D721Med (cell line): Measurements from ENCODE around the gene ACOT7.

Source experiments
- DNase-seq: peaks from one replicate; pipeline ENCODE4 v3.0.0; 2011; ENCODE audit warnings: low spot score; ENCODE audit not compliant: insufficient read length
- FAIRE-seq: peaks from 2 replicates; lab custom pipeline; 2011; peaks lifted over from hg19 to GRCh38; lab: Jason Lieb, UNC
- TF ChIP-seq, protein P1 (sequence below): IDR thresholded peaks from 2 replicates; pipeline ENCODE4 v1.5.1; 2012; ENCODE audit warnings: mild to moderate bottlenecking, control low read depth; ENCODE audit not compliant: insufficient read depth; ENCODE audit errors: missing control alignments

Gene ACOT7

DNA sequence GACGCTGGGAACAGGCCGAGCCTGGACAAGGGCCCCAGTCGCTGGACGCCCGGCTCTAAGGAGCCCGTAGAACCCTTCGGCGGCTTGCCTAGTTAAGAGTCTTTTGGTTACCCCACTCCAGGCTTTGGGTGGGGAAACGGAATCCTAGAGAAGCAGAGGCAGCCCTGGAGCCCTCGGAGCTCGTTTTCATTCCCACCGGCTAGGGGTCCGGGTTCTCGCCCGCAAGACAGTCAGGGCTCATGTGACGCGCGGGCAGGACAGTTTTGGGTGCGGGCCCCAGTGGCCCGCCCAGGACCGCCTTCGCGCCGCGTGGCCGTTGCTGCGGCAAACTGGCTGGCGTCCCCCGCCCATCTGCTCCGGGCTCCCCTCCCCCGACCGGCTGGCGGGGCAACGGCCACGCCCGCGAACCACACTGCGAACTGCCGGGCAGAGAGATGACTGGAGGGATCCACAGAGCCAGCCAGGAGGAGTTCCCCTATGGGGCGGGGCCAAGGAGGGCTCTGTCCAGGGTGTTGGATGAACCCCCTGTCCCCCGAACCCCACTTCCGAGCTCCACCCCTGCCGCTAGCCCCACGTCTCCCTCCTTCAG, 27.0 kb upstream of the ACOT7 start:
- TF ChIP-seq, protein P1, sequence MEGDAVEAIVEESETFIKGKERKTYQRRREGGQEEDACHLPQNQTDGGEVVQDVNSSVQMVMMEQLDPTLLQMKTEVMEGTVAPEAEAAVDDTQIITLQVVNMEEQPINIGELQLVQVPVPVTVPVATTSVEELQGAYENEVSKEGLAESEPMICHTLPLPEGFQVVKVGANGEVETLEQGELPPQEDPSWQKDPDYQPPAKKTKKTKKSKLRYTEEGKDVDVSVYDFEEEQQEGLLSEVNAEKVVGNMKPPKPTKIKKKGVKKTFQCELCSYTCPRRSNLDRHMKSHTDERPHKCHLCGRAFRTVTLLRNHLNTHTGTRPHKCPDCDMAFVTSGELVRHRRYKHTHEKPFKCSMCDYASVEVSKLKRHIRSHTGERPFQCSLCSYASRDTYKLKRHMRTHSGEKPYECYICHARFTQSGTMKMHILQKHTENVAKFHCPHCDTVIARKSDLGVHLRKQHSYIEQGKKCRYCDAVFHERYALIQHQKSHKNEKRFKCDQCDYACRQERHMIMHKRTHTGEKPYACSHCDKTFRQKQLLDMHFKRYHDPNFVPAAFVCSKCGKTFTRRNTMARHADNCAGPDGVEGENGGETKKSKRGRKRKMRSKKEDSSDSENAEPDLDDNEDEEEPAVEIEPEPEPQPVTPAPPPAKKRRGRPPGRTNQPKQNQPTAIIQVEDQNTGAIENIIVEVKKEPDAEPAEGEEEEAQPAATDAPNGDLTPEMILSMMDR: no peak
- FAIRE-seq (no peak), DNase-seq (no peak)

DNA sequence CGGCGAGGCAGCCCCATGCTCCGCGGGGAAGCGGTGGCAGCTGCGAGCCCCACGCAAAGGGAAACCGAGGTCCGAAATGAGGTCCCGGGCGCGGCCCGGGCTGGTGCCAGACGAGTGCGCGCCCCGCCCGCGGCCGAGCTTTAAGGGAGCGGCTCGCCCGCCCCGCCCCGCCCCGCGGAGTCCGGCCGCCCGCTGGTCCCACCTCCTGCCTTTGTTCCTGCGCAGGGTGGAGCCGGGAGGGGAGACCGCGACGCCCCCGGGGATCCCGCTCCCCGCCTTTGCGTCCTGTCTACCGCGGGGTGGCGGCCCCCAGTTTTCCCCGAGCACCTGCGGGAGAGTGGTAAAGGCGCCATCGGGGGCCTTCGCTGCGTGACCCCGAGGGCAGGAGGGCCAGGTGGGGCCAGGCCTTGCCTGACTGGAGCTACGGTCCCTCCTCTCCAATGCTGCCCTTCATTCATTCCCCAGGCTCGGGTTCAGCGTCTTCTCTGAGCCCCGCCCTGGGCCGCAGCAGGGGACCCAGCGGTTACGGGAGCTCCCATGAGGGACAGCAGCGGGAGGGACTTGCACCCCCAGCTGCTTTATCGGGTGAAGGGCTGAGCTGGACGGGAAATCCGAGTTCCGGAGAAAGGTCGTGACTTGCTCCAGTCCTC, 26.4 kb upstream of the ACOT7 start, which contains the start of gene HES2:
HES2 (minus strand) TSS at position 116 of the 650 bp plus-strand sequence; CDS start at position 17, 99 bp downstream.
- DNase-seq: no peak
- no peak for FAIRE-seq
- TF ChIP-seq, protein P1: no peak

DNA sequence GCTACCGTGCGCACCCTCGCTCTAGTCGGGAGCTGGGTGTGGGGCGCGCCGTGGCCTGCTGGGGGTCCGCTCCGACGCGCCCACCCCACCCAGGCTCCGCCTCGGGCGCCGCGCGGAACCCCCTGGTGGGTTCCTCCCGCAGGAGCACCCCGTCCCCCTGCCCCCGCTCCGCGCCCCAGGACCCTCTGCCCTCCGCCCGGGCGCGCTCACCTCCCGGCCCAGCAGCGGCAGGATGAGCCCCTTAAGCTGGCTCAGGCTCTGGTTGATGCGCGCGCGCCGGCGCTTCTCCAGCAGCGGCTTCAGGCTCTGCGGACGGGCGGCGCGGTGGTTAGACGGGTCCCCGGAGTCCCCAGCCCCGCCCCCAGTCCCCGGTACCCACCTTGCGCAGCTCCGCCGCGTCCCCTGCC, 25.8 kb upstream of the ACOT7 start:
- FAIRE-seq (no peak), DNase-seq (peak; percentile 68)
- TF ChIP-seq, protein P1: no peak

DNA sequence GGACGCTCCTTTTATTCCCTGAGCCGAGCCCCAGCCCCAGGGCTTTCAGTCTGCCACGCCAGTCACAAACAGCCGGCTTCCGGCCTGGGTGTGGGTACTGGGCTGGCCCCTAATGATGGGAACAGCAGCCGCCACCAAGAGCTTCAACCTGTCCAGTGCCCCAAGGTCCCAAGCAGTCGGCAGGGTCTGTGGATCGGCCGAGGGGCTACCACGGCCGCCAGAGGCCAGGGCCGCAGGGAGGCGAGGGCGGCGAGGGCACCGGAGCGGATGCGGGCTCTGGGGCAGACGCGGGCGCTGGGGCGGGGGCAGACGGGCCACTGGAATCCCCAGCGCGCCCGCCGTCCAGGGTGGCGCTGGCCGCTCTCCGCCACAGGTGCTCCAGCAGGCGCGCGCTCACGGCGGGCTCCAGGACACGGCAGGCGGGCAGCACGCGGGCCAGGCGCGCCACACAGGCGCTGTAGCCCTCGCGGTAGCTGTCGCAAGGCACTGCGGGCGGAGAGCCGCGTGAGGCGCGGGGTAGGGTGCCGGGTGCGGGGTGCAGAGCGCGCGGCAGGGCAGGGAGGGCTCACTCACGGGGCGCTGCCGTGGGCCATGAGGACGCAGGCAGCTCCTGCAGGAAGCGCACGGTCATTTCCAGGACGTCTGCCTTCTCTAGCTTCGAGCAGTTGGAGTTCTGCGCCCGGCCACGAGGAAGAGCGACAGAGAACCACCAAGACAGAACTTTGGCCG, 25.3 kb upstream of the ACOT7 start:
- no peak for DNase-seq
- no peak for FAIRE-seq
- TF ChIP-seq, protein P1: no peak

DNA sequence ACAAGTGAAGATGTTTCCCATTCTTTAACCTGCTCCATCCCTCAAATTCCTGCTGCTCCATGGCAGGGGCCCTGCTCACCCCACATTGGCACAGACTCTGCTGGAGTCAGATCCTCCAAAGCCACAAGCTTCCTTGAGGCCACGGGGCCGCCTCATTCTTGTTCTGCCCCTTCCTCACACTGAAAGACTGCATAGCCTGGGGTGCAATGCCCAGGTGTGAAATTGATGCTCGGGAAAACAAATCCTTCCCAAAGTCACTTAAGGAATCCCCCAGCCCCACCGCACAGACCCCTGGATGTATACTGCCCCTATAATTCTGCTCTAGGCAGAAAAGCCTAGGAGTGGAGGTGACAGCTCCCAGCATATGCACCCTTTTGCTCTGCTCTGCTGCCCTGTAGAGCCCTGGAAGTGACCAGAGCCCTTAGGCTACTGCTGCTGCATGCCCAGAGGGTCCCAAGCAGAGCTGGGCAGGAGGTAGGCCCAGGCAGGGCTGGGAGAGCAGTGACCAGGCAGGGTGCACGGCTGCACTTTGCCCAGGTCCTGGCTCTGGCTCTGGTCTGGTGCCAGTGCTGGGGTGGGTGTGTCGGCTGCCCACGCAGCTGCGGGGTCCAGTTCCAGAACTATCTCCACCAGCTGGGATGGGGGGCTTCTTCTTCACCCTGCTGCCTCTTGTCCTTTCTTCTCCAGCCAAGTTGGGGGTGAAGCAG, 24.5 kb upstream of the ACOT7 start:
- FAIRE-seq (no peak), DNase-seq (no peak)
- TF ChIP-seq, protein P1: no peak

DNA sequence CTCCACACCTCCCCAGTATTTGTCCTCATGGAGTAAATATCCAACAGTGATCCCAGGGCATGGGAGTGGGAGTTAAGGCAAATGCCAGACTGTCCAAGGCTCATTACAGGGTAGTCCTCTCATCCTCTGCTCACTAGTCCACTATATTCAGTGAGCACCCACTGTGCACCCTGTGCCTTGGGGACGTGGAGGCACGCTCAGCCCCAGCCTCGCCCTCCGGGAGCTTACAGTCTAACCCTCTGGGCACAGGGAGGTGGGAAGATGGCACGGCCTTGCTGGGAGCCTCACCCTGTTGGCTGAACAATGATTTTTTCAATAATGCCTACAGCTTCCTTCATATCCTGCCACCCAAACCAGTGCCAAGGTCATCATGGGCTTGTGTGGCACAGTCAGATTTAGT, 23.3 kb upstream of the ACOT7 start:
- TF ChIP-seq, protein P1: no peak
- FAIRE-seq: no peak
- no peak for DNase-seq
